HEK293T (cell line): ENCODE results near the gene EFNA5.

Experiments used
- BHLHE40 ChIP-seq: fragments of 450-650 bp; IDR thresholded peaks from 2 replicates; pipeline ENCODE4 v1.6.1; 2016; ENCODE audit warnings: mild to moderate bottlenecking, moderate library complexity, borderline replicate concordance
- FOXM1 ChIP-seq: fragments of 450-650 bp; IDR thresholded peaks from 2 replicates; pipeline ENCODE4 v1.6.1; 2017; ENCODE audit warnings: mild to moderate bottlenecking, borderline replicate concordance
- NFRKB ChIP-seq: fragments of 450-650 bp; IDR thresholded peaks from 2 replicates; pipeline ENCODE4 v1.6.1; 2016; ENCODE audit warnings: mild to moderate bottlenecking, moderate library complexity
- SP1 ChIP-seq: fragments of 450-650 bp; IDR thresholded peaks from 2 replicates; pipeline ENCODE4 v1.6.1; 2017
- SUZ12 ChIP-seq: fragments of 450-650 bp; IDR thresholded peaks from 2 replicates; pipeline ENCODE4 v1.6.1; 2016; ENCODE audit warnings: mild to moderate bottlenecking
- ZNF384 ChIP-seq: fragments of 450-650 bp; IDR thresholded peaks from 2 replicates; pipeline ENCODE4 v1.6.1; 2016

- TF ChIP-seq SUZ12 (no peak), FOXM1 (no peak), ZNF384 (no peak), SP1 (no peak), BHLHE40 (no peak), NFRKB (no peak)
These were observed 17.2 kb upstream of the EFNA5 start for GRCh38 chr5:107687937-107688336.
